ENCODE data around the gene RBM38.

RBM38 gene

GRCh38 chr20:57369596-57369995 lies 21.6 kb upstream of the RBM38 start:
- DNase-seq (ENCODE audit: low read depth in 2 of 2), result no peak
- TF ChIP-seq, protein P1, sequence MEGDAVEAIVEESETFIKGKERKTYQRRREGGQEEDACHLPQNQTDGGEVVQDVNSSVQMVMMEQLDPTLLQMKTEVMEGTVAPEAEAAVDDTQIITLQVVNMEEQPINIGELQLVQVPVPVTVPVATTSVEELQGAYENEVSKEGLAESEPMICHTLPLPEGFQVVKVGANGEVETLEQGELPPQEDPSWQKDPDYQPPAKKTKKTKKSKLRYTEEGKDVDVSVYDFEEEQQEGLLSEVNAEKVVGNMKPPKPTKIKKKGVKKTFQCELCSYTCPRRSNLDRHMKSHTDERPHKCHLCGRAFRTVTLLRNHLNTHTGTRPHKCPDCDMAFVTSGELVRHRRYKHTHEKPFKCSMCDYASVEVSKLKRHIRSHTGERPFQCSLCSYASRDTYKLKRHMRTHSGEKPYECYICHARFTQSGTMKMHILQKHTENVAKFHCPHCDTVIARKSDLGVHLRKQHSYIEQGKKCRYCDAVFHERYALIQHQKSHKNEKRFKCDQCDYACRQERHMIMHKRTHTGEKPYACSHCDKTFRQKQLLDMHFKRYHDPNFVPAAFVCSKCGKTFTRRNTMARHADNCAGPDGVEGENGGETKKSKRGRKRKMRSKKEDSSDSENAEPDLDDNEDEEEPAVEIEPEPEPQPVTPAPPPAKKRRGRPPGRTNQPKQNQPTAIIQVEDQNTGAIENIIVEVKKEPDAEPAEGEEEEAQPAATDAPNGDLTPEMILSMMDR (IDR thresholded peaks at IDR 0.05; ENCODE audit: low read depth, low read length), result no peak
- no peak overlapping the region for H3K4me3 ChIP-seq (replicated peaks in 1 of 2; ENCODE audit: low read depth in 2 of 2, low read length in 2 of 2)

GRCh38 chr20:57370316-57370715 lies 20.9 kb upstream of the RBM38 start:
- no peak for DNase-seq (ENCODE audit: low read depth in 2 of 2)
- H3K4me3 ChIP-seq (replicated peaks in 1 of 2; ENCODE audit: low read depth in 2 of 2, low read length in 2 of 2), result no peak overlapping the region
- TF ChIP-seq, protein P1 (IDR thresholded peaks at IDR 0.05; ENCODE audit: low read depth, low read length), result no peak

- TF ChIP-seq, protein P1 (IDR thresholded peaks at IDR 0.05; ENCODE audit: low read depth, low read length), result no peak
- DNase-seq (ENCODE audit: low read depth in 2 of 2), result no peak
- no peak overlapping the region for H3K4me3 ChIP-seq (replicated peaks in 1 of 2; ENCODE audit: low read depth in 2 of 2, low read length in 2 of 2)
These were observed 19.8 kb upstream of the RBM38 start for GRCh38 chr20:57371363-57371762.

- TF ChIP-seq, protein P1 (IDR thresholded peaks at IDR 0.05; ENCODE audit: low read depth, low read length), result no peak
- DNase-seq (ENCODE audit: low read depth in 2 of 2), result no peak
- no peak overlapping the region for H3K4me3 ChIP-seq (replicated peaks in 1 of 2; ENCODE audit: low read depth in 2 of 2, low read length in 2 of 2)
These were observed 19.0 kb upstream of the RBM38 start for GRCh38 chr20:57372157-57372556.

- TF ChIP-seq, protein P1 (IDR thresholded peaks at IDR 0.05; ENCODE audit: low read depth, low read length), result no peak
- no peak for DNase-seq (ENCODE audit: low read depth in 2 of 2)
- no peak overlapping the region for H3K4me3 ChIP-seq (replicated peaks in 1 of 2; ENCODE audit: low read depth in 2 of 2, low read length in 2 of 2)
These were observed 18.4 kb upstream of the RBM38 start for GRCh38 chr20:57372581-57373350.

GRCh38 chr20:57374343-57374930 lies 16.8 kb upstream of the RBM38 start:
- TF ChIP-seq, protein P1 (IDR thresholded peaks at IDR 0.05; ENCODE audit: low read depth, low read length), result no peak
- no peak overlapping the region for H3K4me3 ChIP-seq (replicated peaks in 1 of 2; ENCODE audit: low read depth in 2 of 2, low read length in 2 of 2)
- DNase-seq (ENCODE audit: low read depth in 2 of 2), result no peak

All from cardiac fibroblast (primary cell).